ENCODE results near the gene ITGA5.

DNA sequence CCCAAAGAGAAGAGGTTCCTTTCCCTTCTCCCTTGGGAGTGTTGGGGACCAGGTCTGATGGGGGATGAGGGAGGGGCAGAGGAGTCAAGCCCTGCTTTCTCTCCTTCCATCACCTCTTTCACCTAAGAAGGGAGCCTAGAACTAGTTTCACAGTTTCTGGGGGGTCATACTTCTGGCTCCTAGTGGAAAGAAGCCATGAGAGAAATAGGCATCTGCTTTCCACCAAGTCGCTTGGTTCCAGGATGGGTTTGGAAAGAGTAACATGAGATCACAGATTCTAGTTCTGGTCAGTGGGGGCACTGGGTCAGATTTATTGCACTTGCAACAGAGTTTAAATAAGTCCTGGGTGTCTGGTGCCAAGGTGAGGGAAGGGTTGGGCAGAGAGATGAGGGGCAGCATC lies 24.1 kb downstream of the ITGA5 start:
- TF ChIP-seq CTCF (IDR thresholded peaks at IDR 0.05; ENCODE audit: low read depth, low read length) (no peak), EZH2phosphoT487 (IDR thresholded peaks at IDR 0.05; ENCODE audit: low read depth) (no peak)
